Type B pancreatic cell (in vitro differentiated cells): ENCODE results near the gene TIGD4. TPM values are rescaled to one million over a fixed set of nuclear protein-coding genes. Genes with fewer than 3 reads are reported as not detected.
A peak's percentile ranks its signal among the peaks of the same experiment; 100 is the strongest.

Experiments used
- DNase-seq: peaks from one replicate; pipeline ENCODE4 v3.0.0; 2021; ENCODE audit warnings: mixed read lengths; ENCODE audit not compliant: unreplicated experiment; ENCODE audit errors: extremely low spot score
- H3K27ac Mint-ChIP-seq: 2 replicates; pipeline ENCODE4 v1.8.0; 2021; ENCODE audit warnings: mild to moderate bottlenecking, mixed read lengths
- H3K27me3 Mint-ChIP-seq: 2 replicates; pipeline ENCODE4 v1.8.0; 2021; ENCODE audit warnings: mixed read lengths
- H3K36me3 Mint-ChIP-seq: 2 replicates; pipeline ENCODE4 v1.8.0; 2021; ENCODE audit warnings: mixed read lengths
- H3K4me1 Mint-ChIP-seq: one replicate; pipeline ENCODE4 v1.8.0; 2021; ENCODE audit warnings: mixed read lengths; ENCODE audit not compliant: unreplicated experiment
- H3K4me3 Mint-ChIP-seq: 2 replicates; pipeline ENCODE4 v1.8.0; 2021; ENCODE audit warnings: mild to moderate bottlenecking, mixed read lengths
- H3K9me3 Mint-ChIP-seq: 2 replicates; pipeline ENCODE4 v1.8.0; 2021; ENCODE audit warnings: mixed read lengths
- CTCF ChIP-seq: fragments of 200-600 bp; sonication (generic); conservative IDR thresholded peaks from 2 replicates; pipeline ENCODE4 v1.5.0; 2021; ENCODE audit warnings: antibody characterized with exemption, mild to moderate bottlenecking
- long read RNA-seq: library from polyadenylated mRNA; unstranded; transcript quantifications from one replicate; pipeline ENCODE4 v2.0.0, GENCODE V29; 2020
- total RNA-seq: library from RNA; stranded (reverse); gene quantifications from 2 replicates; pipeline ENCODE4 v1.2.1, GENCODE V29; 2021; ENCODE audit warnings: low replicate concordance

Gene TIGD4
- 0.98 and 1.8 TPM in 2 replicates for total RNA-seq
- long read RNA-seq, partial matches to known transcripts: 0 of 1 reads
- long read RNA-seq, other reads (novel, unspliced or antisense): 0 of 1 reads

GRCh38 chr4:152779513-152780266 lies at the start of gene TIGD4, which contains the start of gene ARFIP1:
Gene TIGD4 (minus strand): TSS chr4:152779730. CDS start chr4:152771004, 8,726 bp downstream.
Gene ARFIP1 (plus strand): TSS chr4:152779954. CDS start chr4:152829634, 49,680 bp downstream.
- Mint-ChIP-seq H3K9me3 (no peaks in the 10 kb centered on the region), H3K27ac (peak within 1 kb of the TSS; percentile 100), H3K27me3 (no peaks in the 10 kb centered on the region), H3K4me1 (peaks cover 34% of the 10 kb centered on the region), H3K36me3 (no peaks in the 10 kb centered on the region), H3K4me3 (peak within 1 kb of the TSS; percentile 100)
- TF ChIP-seq CTCF: peak; percentile 32
- DNase-seq: peak; percentile 98

GRCh38 chr4:152828122-152828521 lies 48.6 kb upstream of the TIGD4 start:
- Mint-ChIP-seq H3K36me3 (peaks cover 24% of the 10 kb centered on the region), H3K27me3 (no peaks in the 10 kb centered on the region), H3K9me3 (peaks cover 10% of the 10 kb centered on the region), H3K4me3 (no peak overlapping the region), H3K27ac (no peak overlapping the region), H3K4me1 (no peaks in the 10 kb centered on the region)
- no peak for DNase-seq
- TF ChIP-seq CTCF: no peak

- H3K4me1 Mint-ChIP-seq: no peaks in the 10 kb centered on the region
- no peak for DNase-seq
- H3K9me3 Mint-ChIP-seq: peaks cover 29% of the 10 kb centered on the region
- TF ChIP-seq CTCF: no peak
- H3K36me3 Mint-ChIP-seq: peaks cover 25% of the 10 kb centered on the region
- H3K4me3 Mint-ChIP-seq: no peak overlapping the region
- H3K27me3 Mint-ChIP-seq: no peaks in the 10 kb centered on the region
- H3K27ac Mint-ChIP-seq: no peak overlapping the region
Observed at GRCh38 chr4:152825336-152825735, 45.8 kb upstream of the TIGD4 start.

- H3K4me3 Mint-ChIP-seq: no peak overlapping the region
Observed at GRCh38 chr4:152824561-152824960, 45.0 kb upstream of the TIGD4 start.

GRCh38 chr4:152822323-152822722 lies 42.8 kb upstream of the TIGD4 start:
- no peak for TF ChIP-seq CTCF
- Mint-ChIP-seq H3K4me1 (no peaks in the 10 kb centered on the region), H3K36me3 (peaks cover 36% of the 10 kb centered on the region), H3K4me3 (no peak overlapping the region), H3K27ac (no peak overlapping the region), H3K9me3 (peaks cover 31% of the 10 kb centered on the region), H3K27me3 (no peaks in the 10 kb centered on the region)
- no peak for DNase-seq

More at GRCh38 chr4:152824561-152824960, 45.0 kb upstream of the TIGD4 start:
- no peak for DNase-seq
- H3K27ac Mint-ChIP-seq: no peak overlapping the region
- H3K27me3 Mint-ChIP-seq: no peaks in the 10 kb centered on the region
- H3K9me3 Mint-ChIP-seq: peaks cover 30% of the 10 kb centered on the region
- no peak for TF ChIP-seq CTCF
- H3K4me1 Mint-ChIP-seq: no peaks in the 10 kb centered on the region
- H3K36me3 Mint-ChIP-seq: peaks cover 26% of the 10 kb centered on the region
